ENCODE measurements around the gene MBP.

MBP gene

GRCh38 chr18:76988031-76988826, 144.4 kb downstream of the MBP start:
- TF ChIP-seq ZFX (IDR thresholded peaks at IDR 0.05) = no peak
- TF ChIP-seq, protein P1, sequence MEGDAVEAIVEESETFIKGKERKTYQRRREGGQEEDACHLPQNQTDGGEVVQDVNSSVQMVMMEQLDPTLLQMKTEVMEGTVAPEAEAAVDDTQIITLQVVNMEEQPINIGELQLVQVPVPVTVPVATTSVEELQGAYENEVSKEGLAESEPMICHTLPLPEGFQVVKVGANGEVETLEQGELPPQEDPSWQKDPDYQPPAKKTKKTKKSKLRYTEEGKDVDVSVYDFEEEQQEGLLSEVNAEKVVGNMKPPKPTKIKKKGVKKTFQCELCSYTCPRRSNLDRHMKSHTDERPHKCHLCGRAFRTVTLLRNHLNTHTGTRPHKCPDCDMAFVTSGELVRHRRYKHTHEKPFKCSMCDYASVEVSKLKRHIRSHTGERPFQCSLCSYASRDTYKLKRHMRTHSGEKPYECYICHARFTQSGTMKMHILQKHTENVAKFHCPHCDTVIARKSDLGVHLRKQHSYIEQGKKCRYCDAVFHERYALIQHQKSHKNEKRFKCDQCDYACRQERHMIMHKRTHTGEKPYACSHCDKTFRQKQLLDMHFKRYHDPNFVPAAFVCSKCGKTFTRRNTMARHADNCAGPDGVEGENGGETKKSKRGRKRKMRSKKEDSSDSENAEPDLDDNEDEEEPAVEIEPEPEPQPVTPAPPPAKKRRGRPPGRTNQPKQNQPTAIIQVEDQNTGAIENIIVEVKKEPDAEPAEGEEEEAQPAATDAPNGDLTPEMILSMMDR (conservative IDR thresholded peaks at IDR 0.05) = no peak
- no peak overlapping the region for H3K27ac ChIP-seq

GRCh38 chr18:76986406-76986805, 146.2 kb downstream of the MBP start:
- H3K27ac ChIP-seq = no peak overlapping the region
- no peak for TF ChIP-seq ZFX (IDR thresholded peaks at IDR 0.05)
- TF ChIP-seq, protein P1 (conservative IDR thresholded peaks at IDR 0.05) = no peak

GRCh38 chr18:76985951-76986236, 146.7 kb downstream of the MBP start:
- no peak for TF ChIP-seq ZFX (IDR thresholded peaks at IDR 0.05)
- TF ChIP-seq, protein P1 (conservative IDR thresholded peaks at IDR 0.05) = no peak
- H3K27ac ChIP-seq = no peak overlapping the region

GRCh38 chr18:76985156-76985950, 147.2 kb downstream of the MBP start:
- no peak overlapping the region for H3K27ac ChIP-seq
- TF ChIP-seq, protein P1 (conservative IDR thresholded peaks at IDR 0.05) = no peak
- TF ChIP-seq ZFX (IDR thresholded peaks at IDR 0.05) = no peak

DNA sequence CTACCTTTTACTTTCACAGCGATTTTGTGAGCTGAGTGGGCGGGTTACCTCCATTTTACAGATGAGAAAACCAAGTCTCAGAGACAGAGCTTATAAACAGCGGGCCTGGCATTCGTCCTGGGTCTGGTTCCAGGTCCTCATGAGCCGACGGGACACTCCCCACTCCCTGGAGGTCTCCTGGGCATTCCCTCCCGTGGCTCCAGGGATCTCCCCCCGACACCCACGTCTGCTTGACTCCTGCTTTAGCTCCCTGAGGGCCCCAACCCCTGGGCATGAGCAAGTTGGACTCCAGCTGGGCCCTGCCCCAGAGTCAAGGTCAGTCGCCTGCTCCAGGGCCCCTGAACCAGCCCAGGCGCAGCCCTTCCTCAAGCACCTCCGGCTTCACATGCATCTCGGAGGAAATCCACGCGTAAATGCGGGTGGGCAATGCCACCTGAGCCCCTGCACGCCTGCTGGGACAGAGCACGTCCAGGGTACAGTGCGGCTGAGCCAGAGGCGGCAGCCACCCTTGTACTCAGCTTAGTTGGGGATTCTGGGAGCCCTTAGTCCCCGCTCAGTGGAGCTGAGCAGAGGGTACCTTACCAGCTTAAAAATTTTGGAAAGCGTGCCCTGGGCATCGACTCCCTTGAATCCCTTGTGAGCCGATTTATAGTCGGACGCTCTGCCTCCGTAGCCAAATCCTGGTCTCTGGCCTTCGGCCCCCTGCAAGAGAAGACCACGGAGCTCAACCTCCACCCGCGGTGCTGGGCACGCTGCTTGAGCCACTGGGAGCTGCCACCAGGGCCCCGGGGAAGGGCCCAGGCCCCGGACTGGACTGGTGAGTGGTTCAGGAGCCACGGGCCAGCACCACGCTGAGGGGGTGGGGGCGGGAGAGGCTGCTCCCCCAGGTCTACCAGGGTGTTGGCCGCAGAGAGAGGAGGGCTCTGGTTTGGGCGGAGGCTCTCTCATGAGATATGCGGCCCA, 148.1 kb downstream of the MBP start:
- no peak overlapping the region for H3K27ac ChIP-seq
- no peak for TF ChIP-seq ZFX (IDR thresholded peaks at IDR 0.05)
- TF ChIP-seq, protein P1 (conservative IDR thresholded peaks at IDR 0.05) = no peak

GRCh38 chr18:76983613-76984051, 149.0 kb downstream of the MBP start:
- TF ChIP-seq ZFX (IDR thresholded peaks at IDR 0.05) = no peak
- TF ChIP-seq, protein P1 (conservative IDR thresholded peaks at IDR 0.05) = peak; percentile 73
- H3K27ac ChIP-seq = no peak overlapping the region

Measured in C4-2B (cell line).